ENCODE data around the gene KCNQ1.

- TF ChIP-seq ETV5 (CRISPR knock-in tag; IDR thresholded peaks at IDR 0.05; ENCODE audit: borderline replicate concordance) (no peak), RFX5 (IDR thresholded peaks at IDR 0.05; ENCODE audit: low read depth, low read length) (no peak)
Observed at GRCh38 chr11:2444821-2445745, at the start of gene KCNQ1.

Measured in HepG2 (cell line).